Prostate gland (tissue), 2 donors: ENCODE results near the gene DDX50. TPM values are rescaled to one million over a fixed set of nuclear protein-coding genes. Genes with fewer than 3 reads are reported as not detected.

Experiments
- DNase-seq: peaks from one replicate; pipeline ENCODE4 v3.0.0-alpha.2; 2019; ENCODE audit warnings: low spot score
- H3K27ac ChIP-seq, 2 donors: fragments of 200-600 bp; sonication (generic); 2 replicates each; pipeline ENCODE4 v1.5.1; 2017 to 2019
- H3K27me3 ChIP-seq: fragments of 200-600 bp; sonication (generic); replicated peaks from 2 replicates; pipeline ENCODE4 v1.5.1; 2019; ENCODE audit not compliant: insufficient read depth
- H3K36me3 ChIP-seq, 2 donors: fragments of 200-600 bp; sonication (generic); 1 replicate in 1 of 2; 2 replicates in 1 of 2; pipeline versions ENCODE4 v1.5.1 to v1.8.1; 2017 to 2019
- H3K4me1 ChIP-seq: fragments of 200-600 bp; sonication (generic); replicated peaks from 2 replicates; pipeline ENCODE4 v1.5.1; 2019
- H3K4me3 ChIP-seq, 2 donors: fragments of 200-600 bp; sonication (generic); 2 replicates each; pipeline ENCODE4 v1.5.1; 2017 to 2019
- H3K9me3 ChIP-seq: fragments of 200-600 bp; sonication (generic); 2 replicates; pipeline ENCODE4 v1.5.1; 2017
- POLR2A ChIP-seq: fragments of 450-650 bp; IDR thresholded peaks from one replicate; pipeline ENCODE4 v1.6.1; 2016; ENCODE audit warnings: antibody characterized with exemption, mild to moderate bottlenecking
- POLR2AphosphoS5 ChIP-seq: sonication (generic); formaldehyde crosslinking; IDR thresholded peaks from one replicate; pipeline ENCODE4 v1.6.1; 2017; ENCODE audit warnings: antibody characterized with exemption
- WGBS: methylation state at CpG from one replicate; pipeline ENCODE4 v1.1.5; 2018; 5-methylcytosine and 5-hydroxymethylcytosine counted together
- intact Hi-C: fragments of 100-400 bp; cut with DNase I; formaldehyde crosslinking; loops from one replicate; pipeline ENCODE4 v1.14.2; 2022
- total RNA-seq, 2 donors: library from RNA; depleted of rRNA; stranded (reverse); fragments of >200 nt; gene quantifications; one replicate each; pipeline ENCODE4 v1.1.0, GENCODE V29; 2016
- TF ChIP-seq, protein P1 (sequence below), 4 experiments: fragments of 200-600 bp in 2 of 4; fragments of 450-650 bp in 2 of 4; sonication (generic) in 2 of 4; IDR thresholded peaks; 1 replicate in 3 of 4; 2 replicates in 1 of 4; pipeline ENCODE4 v1.5.1; 2016 to 2019; ENCODE audit warnings: antibody characterized with exemption in 4 of 4, mild to moderate bottlenecking in 2 of 4, moderate library complexity in 2 of 4

The DDX50 gene
- total RNA-seq, 2 donors from 2014 or later: 26.1 to 32.5 TPM

DNA sequence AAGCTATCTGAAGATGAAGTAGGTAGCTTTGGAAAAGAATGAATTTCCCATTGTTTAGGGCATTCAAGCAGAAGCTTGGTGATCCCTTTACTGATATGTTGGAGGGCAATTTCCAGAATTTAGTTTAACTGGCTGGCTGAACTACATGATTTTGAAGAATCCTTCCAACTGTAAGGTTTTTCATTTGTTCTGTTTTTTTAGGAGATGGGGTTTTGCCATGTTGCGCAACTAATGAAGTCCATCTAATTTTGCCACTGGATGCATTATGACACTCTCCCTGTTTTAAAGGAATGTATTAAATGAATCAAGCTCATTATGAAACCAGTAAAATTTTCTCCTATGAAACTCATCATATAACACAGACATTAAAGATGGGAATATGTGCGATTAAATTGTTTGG is 6.1 kb upstream of the DDX50 start:
- WGBS: 98% methylated on average over 2 of the region's 2 CpGs
- H3K4me3 ChIP-seq: no peak overlapping the region
- H3K4me1 ChIP-seq: no peaks in the 10 kb centered on the region
- intact Hi-C loops: loop anchor here (5.0 kb wide), 2 partner anchors 108 to 333 kb away; partner anchors contain the start of gene TET1
- no peaks in the 10 kb centered on the region for H3K27me3 ChIP-seq
- H3K9me3 ChIP-seq: no peaks in the 10 kb centered on the region
- DNase-seq: no peak
- TF ChIP-seq POLR2AphosphoS5 (no peak), POLR2A (no peak)
- TF ChIP-seq, protein P1, sequence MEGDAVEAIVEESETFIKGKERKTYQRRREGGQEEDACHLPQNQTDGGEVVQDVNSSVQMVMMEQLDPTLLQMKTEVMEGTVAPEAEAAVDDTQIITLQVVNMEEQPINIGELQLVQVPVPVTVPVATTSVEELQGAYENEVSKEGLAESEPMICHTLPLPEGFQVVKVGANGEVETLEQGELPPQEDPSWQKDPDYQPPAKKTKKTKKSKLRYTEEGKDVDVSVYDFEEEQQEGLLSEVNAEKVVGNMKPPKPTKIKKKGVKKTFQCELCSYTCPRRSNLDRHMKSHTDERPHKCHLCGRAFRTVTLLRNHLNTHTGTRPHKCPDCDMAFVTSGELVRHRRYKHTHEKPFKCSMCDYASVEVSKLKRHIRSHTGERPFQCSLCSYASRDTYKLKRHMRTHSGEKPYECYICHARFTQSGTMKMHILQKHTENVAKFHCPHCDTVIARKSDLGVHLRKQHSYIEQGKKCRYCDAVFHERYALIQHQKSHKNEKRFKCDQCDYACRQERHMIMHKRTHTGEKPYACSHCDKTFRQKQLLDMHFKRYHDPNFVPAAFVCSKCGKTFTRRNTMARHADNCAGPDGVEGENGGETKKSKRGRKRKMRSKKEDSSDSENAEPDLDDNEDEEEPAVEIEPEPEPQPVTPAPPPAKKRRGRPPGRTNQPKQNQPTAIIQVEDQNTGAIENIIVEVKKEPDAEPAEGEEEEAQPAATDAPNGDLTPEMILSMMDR (IDR thresholded peaks at IDR 0.05): no peak
- H3K27ac ChIP-seq: no peak overlapping the region
- no peaks in the 10 kb centered on the region for H3K36me3 ChIP-seq

- intact Hi-C loops: loop anchor here (5.0 kb wide), 2 partner anchors 110 to 335 kb away; partner anchors contain the start of gene TET1
- Histone ChIP-seq H3K4me1 (peaks cover 1% of the 10 kb centered on the region), H3K4me3 (no peak overlapping the region), H3K27ac (no peak overlapping the region), H3K9me3 (no peaks in the 10 kb centered on the region), H3K36me3 (no peaks in the 10 kb centered on the region), H3K27me3 (no peaks in the 10 kb centered on the region)
- 41% methylated on average over 3 of the region's 3 CpGs for WGBS
- DNase-seq: peak; percentile 61
- TF ChIP-seq POLR2A (no peak), POLR2AphosphoS5 (peak; percentile 42)
- TF ChIP-seq, protein P1 (IDR thresholded peaks at IDR 0.05): peak in 2 of 4 experiments; percentile 52 to 69
These were observed 3.8 kb upstream of the DDX50 start for GRCh38 chr10:68897336-68897741.

- TF ChIP-seq POLR2A: no peak
- TF ChIP-seq, protein P1 (IDR thresholded peaks at IDR 0.05): no peak
- no peak for TF ChIP-seq POLR2AphosphoS5
- WGBS: 83% methylated on average over 8 of the region's 8 CpGs
- Histone ChIP-seq H3K4me3 (no peak overlapping the region), H3K27ac (no peak overlapping the region), H3K36me3 (no peaks in the 10 kb centered on the region), H3K9me3 (no peaks in the 10 kb centered on the region), H3K27me3 (no peaks in the 10 kb centered on the region), H3K4me1 (peaks cover 6% of the 10 kb centered on the region)
- DNase-seq: no peak
- intact Hi-C loops: loop anchor here (5.0 kb wide), 2 partner anchors 112 to 337 kb away; partner anchors contain the start of gene TET1
These were observed 1.8 kb upstream of the DDX50 start for GRCh38 chr10:68899186-68899745.

GRCh38 chr10:68900427-68901104 is 549 bp upstream of the DDX50 start:
- H3K27ac ChIP-seq: peak overlapping the region; percentile 94 to 100
- no peaks in the 10 kb centered on the region for H3K27me3 ChIP-seq
- TF ChIP-seq POLR2AphosphoS5: no peak
- TF ChIP-seq, protein P1 (IDR thresholded peaks at IDR 0.05): no peak
- TF ChIP-seq POLR2A: no peak
- intact Hi-C loops: no loop called here
- DNase-seq: no peak
- H3K9me3 ChIP-seq: no peaks in the 10 kb centered on the region
- H3K4me1 ChIP-seq: peaks cover 10% of the 10 kb centered on the region
- no peaks in the 10 kb centered on the region for H3K36me3 ChIP-seq
- H3K4me3 ChIP-seq: peak overlapping the region; percentile 57 to 81
- 5% methylated on average over 27 of the region's 40 CpGs for WGBS
